CD4-positive, alpha-beta T cell treated with Interleukin-6 at 100 ng/mL for 8 hours (primary cell): Measurements from ENCODE around the gene UBE4B.
"Not testable (repeated sequence)": the region's sequence is repeated elsewhere in the genome, so short reads cannot be mapped to it uniquely, and the experiment has no call there.

Experiments
- DNase-seq: peaks from one replicate; pipeline ENCODE4 v3.0.0-alpha.2; 2020; ENCODE audit warnings: mixed read lengths, low spot score

Gene UBE4B

GRCh38 chr1:10073371-10073770, 40.6 kb downstream of the UBE4B start:
- not testable (repeated sequence) for DNase-seq

GRCh38 chr1:10074059-10074851, 41.5 kb downstream of the UBE4B start:
- peak; percentile 27 for DNase-seq

- DNase-seq: no peak
Measured at GRCh38 chr1:10074852-10075730, 42.3 kb downstream of the UBE4B start.

GRCh38 chr1:10075732-10076131, 43.0 kb downstream of the UBE4B start:
- no peak for DNase-seq

GRCh38 chr1:10078494-10078893, 45.7 kb downstream of the UBE4B start:
- no peak for DNase-seq

- DNase-seq: no peak
Measured at GRCh38 chr1:10080523-10080922, 47.8 kb downstream of the UBE4B start.

GRCh38 chr1:10082785-10083479, 50.2 kb downstream of the UBE4B start:
- DNase-seq: no peak

- DNase-seq: no peak
Measured at GRCh38 chr1:10084045-10084444, 51.3 kb downstream of the UBE4B start.

- no peak for DNase-seq
Measured at GRCh38 chr1:10085076-10085475, 52.3 kb downstream of the UBE4B start.

GRCh38 chr1:10087210-10087609, 54.5 kb downstream of the UBE4B start:
- DNase-seq: no peak

- no peak for DNase-seq
Measured at GRCh38 chr1:10101929-10102328, 69.2 kb downstream of the UBE4B start.

- no peak for DNase-seq
Measured at GRCh38 chr1:10103193-10103592, 70.4 kb downstream of the UBE4B start.

- no peak for DNase-seq
Measured at GRCh38 chr1:10104834-10105233, 72.1 kb downstream of the UBE4B start.

GRCh38 chr1:10105484-10105883, 72.7 kb downstream of the UBE4B start:
- DNase-seq: no peak

- no peak for DNase-seq
Measured at GRCh38 chr1:10106241-10106640, 73.5 kb downstream of the UBE4B start.

GRCh38 chr1:10106756-10107475, 74.2 kb downstream of the UBE4B start:
- no peak for DNase-seq

GRCh38 chr1:10107476-10107847, 74.7 kb downstream of the UBE4B start:
- DNase-seq: not testable (repeated sequence)

- DNase-seq: no peak
Measured at GRCh38 chr1:10108134-10108663, 75.4 kb downstream of the UBE4B start.

GRCh38 chr1:10108948-10109708, 76.4 kb downstream of the UBE4B start:
- no peak for DNase-seq

GRCh38 chr1:10113501-10113900, 80.7 kb downstream of the UBE4B start:
- DNase-seq: no peak

- no peak for DNase-seq
Measured at GRCh38 chr1:10114746-10115145, 82.0 kb downstream of the UBE4B start.
